Hematopoietic multipotent progenitor cell treated with erythropoietin and hydrocortisone succinate and interleukin-3 and kit ligand, for 4 days (in vitro differentiated cells): ENCODE measurements around the gene HTD2.
A peak's percentile ranks its signal among the peaks of the same experiment; 100 is the strongest.
"Not testable (repeated sequence)": the region's sequence is repeated elsewhere in the genome, so short reads cannot be mapped to it uniquely, and the experiment has no call there.

ENCODE experiments used
- DNase-seq: peaks from one replicate; pipeline ENCODE4 v3.0.0-alpha.2; 2015

The HTD2 gene

GRCh38 chr3:58333206-58334012, 27.1 kb downstream of the HTD2 start:
- peak; percentile 69 for DNase-seq

GRCh38 chr3:58334013-58334321, 27.6 kb downstream of the HTD2 start:
- DNase-seq: no peak

- DNase-seq: peak; percentile 47
Measured at GRCh38 chr3:58334506-58334884, 28.2 kb downstream of the HTD2 start.

GRCh38 chr3:58335652-58335947, 29.3 kb downstream of the HTD2 start:
- no peak for DNase-seq

GRCh38 chr3:58336135-58336882, 30.0 kb downstream of the HTD2 start:
- DNase-seq: no peak

GRCh38 chr3:58337190-58337589, 30.9 kb downstream of the HTD2 start:
- DNase-seq: no peak

- not testable (repeated sequence) for DNase-seq
Measured at GRCh38 chr3:58339146-58339545, 32.8 kb downstream of the HTD2 start.

GRCh38 chr3:58340594-58341244, 34.4 kb downstream of the HTD2 start:
- peak; percentile 47 for DNase-seq

GRCh38 chr3:58341376-58341775, 35.1 kb downstream of the HTD2 start:
- no peak for DNase-seq

- DNase-seq: no peak
Measured at GRCh38 chr3:58342676-58343075, 36.4 kb downstream of the HTD2 start.

- DNase-seq: no peak
Measured at GRCh38 chr3:58345457-58345856, 39.1 kb downstream of the HTD2 start.

GRCh38 chr3:58346368-58346767, 40.0 kb downstream of the HTD2 start:
- DNase-seq: no peak

- no peak for DNase-seq
Measured at GRCh38 chr3:58347984-58348383, 41.7 kb downstream of the HTD2 start.

GRCh38 chr3:58349792-58350626, 43.7 kb downstream of the HTD2 start:
- peak; percentile 78 for DNase-seq

- peak; percentile 82 for DNase-seq
Measured at GRCh38 chr3:58350627-58351013, 44.3 kb downstream of the HTD2 start.

- peak; percentile 82 for DNase-seq
Measured at GRCh38 chr3:58351920-58352319, 45.6 kb downstream of the HTD2 start.

- DNase-seq: no peak
Measured at GRCh38 chr3:58352626-58353025, 46.3 kb downstream of the HTD2 start.

- peak; percentile 91 for DNase-seq
Measured at GRCh38 chr3:58353722-58354553, 47.6 kb downstream of the HTD2 start.

GRCh38 chr3:58355179-58355578, 48.9 kb downstream of the HTD2 start:
- DNase-seq: peak; percentile 72

GRCh38 chr3:58356054-58356453, 49.7 kb downstream of the HTD2 start:
- peak; percentile 97 for DNase-seq

GRCh38 chr3:58357402-58357801, 51.1 kb downstream of the HTD2 start:
- DNase-seq: no peak

- DNase-seq: no peak
Measured at GRCh38 chr3:58358092-58358491, 51.8 kb downstream of the HTD2 start.
